Measurements from ENCODE around the gene GALNS. TPM values are rescaled to one million over a fixed set of nuclear protein-coding genes. Genes with fewer than 3 reads are reported as not detected.

Gene GALNS
- total and polyA plus RNA-seq, 2 experiments from 2014 or later: 19.6 to 53.5 TPM

- Histone ChIP-seq H3K4me3 (no peak overlapping the region), H3K27me3 (no peaks in the 10 kb centered on the region), H4K20me1 (ENCODE audit: insufficient read depth, poor library complexity, severe bottlenecking) (no peaks in the 10 kb centered on the region), H3K79me2 (no peaks in the 10 kb centered on the region), H3K27ac (no peak overlapping the region), H3K36me3 (replicated peaks; ENCODE audit: insufficient read depth, low read depth) (no peaks in the 10 kb centered on the region), H3K4me1 (ENCODE audit: insufficient read depth) (no peaks in the 10 kb centered on the region), H3K9me3 (ENCODE audit: low read depth) (no peaks in the 10 kb centered on the region), H3K9me2 (replicated peaks; ENCODE audit: insufficient read depth) (no peaks in the 10 kb centered on the region), H3K4me2 (no peak overlapping the region), H2AFZ (no peak overlapping the region)
- no peak for DNase-seq (ENCODE audit: low spot score)
- TF ChIP-seq CTCF (IDR thresholded peaks at IDR 0.05; ENCODE audit: poor library complexity) (no peak), EZH2phosphoT487 (IDR thresholded peaks at IDR 0.05; ENCODE audit: low read depth, severe bottlenecking, unreplicated experiment) (no peak), EZH2 (IDR thresholded peaks at IDR 0.05; ENCODE audit: borderline replicate concordance) (no peak)
- WGBS (ENCODE audit: low lambda C conversion rate, missing lambda C conversion rate): 88% methylated on average over 9 of the region's 9 CpGs
These were observed 12.9 kb upstream of the GALNS start for GRCh38 chr16:88869673-88869980.

GRCh38 chr16:88868974-88869672 is 12.4 kb upstream of the GALNS start:
- no peaks in the 10 kb centered on the region for H3K9me2 ChIP-seq (replicated peaks; ENCODE audit: insufficient read depth)
- no peak overlapping the region for H2AFZ ChIP-seq
- H3K4me2 ChIP-seq: no peak overlapping the region
- no peak overlapping the region for H3K4me3 ChIP-seq
- no peaks in the 10 kb centered on the region for H3K27me3 ChIP-seq
- no peaks in the 10 kb centered on the region for H3K36me3 ChIP-seq (replicated peaks; ENCODE audit: insufficient read depth, low read depth)
- no peaks in the 10 kb centered on the region for H3K4me1 ChIP-seq (ENCODE audit: insufficient read depth)
- no peak overlapping the region for H3K27ac ChIP-seq
- no peaks in the 10 kb centered on the region for H3K79me2 ChIP-seq
- no peaks in the 10 kb centered on the region for H3K9me3 ChIP-seq (ENCODE audit: low read depth)
- no peaks in the 10 kb centered on the region for H4K20me1 ChIP-seq (ENCODE audit: insufficient read depth, poor library complexity, severe bottlenecking)
- TF ChIP-seq EZH2phosphoT487 (IDR thresholded peaks at IDR 0.05; ENCODE audit: low read depth, severe bottlenecking, unreplicated experiment): no peak
- TF ChIP-seq EZH2 (IDR thresholded peaks at IDR 0.05; ENCODE audit: borderline replicate concordance): no peak
- no peak for TF ChIP-seq CTCF (IDR thresholded peaks at IDR 0.05; ENCODE audit: poor library complexity)
- no peak for DNase-seq (ENCODE audit: low spot score)
- 91% methylated on average over 27 of the region's 27 CpGs for WGBS (ENCODE audit: low lambda C conversion rate, missing lambda C conversion rate)

- WGBS (ENCODE audit: low lambda C conversion rate, missing lambda C conversion rate): 86% methylated on average over 12 of the region's 24 CpGs
- TF ChIP-seq CTCF (IDR thresholded peaks at IDR 0.05; ENCODE audit: poor library complexity) (no peak), EZH2 (IDR thresholded peaks at IDR 0.05; ENCODE audit: borderline replicate concordance) (no peak), EZH2phosphoT487 (IDR thresholded peaks at IDR 0.05; ENCODE audit: low read depth, severe bottlenecking, unreplicated experiment) (no peak)
- no peaks in the 10 kb centered on the region for H3K36me3 ChIP-seq (replicated peaks; ENCODE audit: insufficient read depth, low read depth)
These were observed 11.0 kb upstream of the GALNS start for GRCh38 chr16:88867581-88868246.

More at GRCh38 chr16:88867581-88868246, 11.0 kb upstream of the GALNS start:
- Histone ChIP-seq H3K27me3 (no peaks in the 10 kb centered on the region), H3K4me2 (no peak overlapping the region), H3K9me2 (replicated peaks; ENCODE audit: insufficient read depth) (no peaks in the 10 kb centered on the region), H3K9me3 (ENCODE audit: low read depth) (no peaks in the 10 kb centered on the region), H3K79me2 (no peaks in the 10 kb centered on the region), H4K20me1 (ENCODE audit: insufficient read depth, poor library complexity, severe bottlenecking) (no peaks in the 10 kb centered on the region), H3K27ac (no peak overlapping the region), H3K4me1 (ENCODE audit: insufficient read depth) (no peaks in the 10 kb centered on the region), H3K4me3 (no peak overlapping the region), H2AFZ (no peak overlapping the region)
- no peak for DNase-seq (ENCODE audit: low spot score)
